PC-3 (cell line): ENCODE results near the gene CBS.

Experiments
- EZH2phosphoT487 ChIP-seq: fragments of 300-600 bp; sonication (generic); IDR thresholded peaks from 2 replicates; pipeline ENCODE4 v1.6.1; 2018; ENCODE audit warnings: mild to moderate bottlenecking, antibody characterized with exemption, low read length, borderline replicate concordance
- TF ChIP-seq, protein P1 (sequence below): fragments of 300-600 bp; sonication (generic); conservative IDR thresholded peaks from 2 replicates; pipeline ENCODE4 v1.5.1; 2017; ENCODE audit warnings: antibody characterized with exemption, low read depth, mild to moderate bottlenecking, low read length

DNA sequence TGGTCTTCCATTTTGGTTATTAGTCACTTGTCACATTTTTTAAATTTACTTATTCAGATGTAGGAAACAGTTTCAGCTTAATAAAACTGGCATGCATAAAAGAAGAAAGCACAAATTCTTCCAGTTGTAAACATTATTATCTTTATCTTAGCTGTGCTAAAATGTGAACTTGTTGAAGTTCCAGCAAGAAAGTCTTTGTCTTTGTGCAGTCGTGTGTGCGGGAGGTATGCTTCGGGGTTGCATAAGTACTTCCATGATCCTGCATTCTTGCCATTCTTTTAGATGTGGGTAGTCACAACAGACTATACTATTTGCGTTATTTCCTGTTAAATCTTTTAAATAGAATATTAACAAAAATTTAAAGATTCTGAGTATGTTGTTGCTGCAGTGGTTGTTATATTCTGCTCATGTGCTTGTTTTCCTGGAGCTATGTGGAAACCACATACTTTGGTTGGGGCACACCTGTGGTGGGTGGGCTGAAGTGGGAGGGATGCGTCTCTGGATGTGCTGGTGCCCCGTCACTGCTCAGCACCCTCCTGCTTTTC lies 49.9 kb downstream of the CBS start:
- TF ChIP-seq, protein P1, sequence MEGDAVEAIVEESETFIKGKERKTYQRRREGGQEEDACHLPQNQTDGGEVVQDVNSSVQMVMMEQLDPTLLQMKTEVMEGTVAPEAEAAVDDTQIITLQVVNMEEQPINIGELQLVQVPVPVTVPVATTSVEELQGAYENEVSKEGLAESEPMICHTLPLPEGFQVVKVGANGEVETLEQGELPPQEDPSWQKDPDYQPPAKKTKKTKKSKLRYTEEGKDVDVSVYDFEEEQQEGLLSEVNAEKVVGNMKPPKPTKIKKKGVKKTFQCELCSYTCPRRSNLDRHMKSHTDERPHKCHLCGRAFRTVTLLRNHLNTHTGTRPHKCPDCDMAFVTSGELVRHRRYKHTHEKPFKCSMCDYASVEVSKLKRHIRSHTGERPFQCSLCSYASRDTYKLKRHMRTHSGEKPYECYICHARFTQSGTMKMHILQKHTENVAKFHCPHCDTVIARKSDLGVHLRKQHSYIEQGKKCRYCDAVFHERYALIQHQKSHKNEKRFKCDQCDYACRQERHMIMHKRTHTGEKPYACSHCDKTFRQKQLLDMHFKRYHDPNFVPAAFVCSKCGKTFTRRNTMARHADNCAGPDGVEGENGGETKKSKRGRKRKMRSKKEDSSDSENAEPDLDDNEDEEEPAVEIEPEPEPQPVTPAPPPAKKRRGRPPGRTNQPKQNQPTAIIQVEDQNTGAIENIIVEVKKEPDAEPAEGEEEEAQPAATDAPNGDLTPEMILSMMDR, result no peak
- TF ChIP-seq EZH2phosphoT487, result no peak
